GM23248 (cell line): Measurements from ENCODE around the gene RBM19. TPM values are rescaled to one million over a fixed set of nuclear protein-coding genes. Genes with fewer than 3 reads are reported as not detected.

Experiments used
- DNase-seq: peaks from one replicate; pipeline ENCODE4 v3.0.0-alpha.2; 2015
- H2AFZ ChIP-seq: fragments of 200-600 bp; sonication (generic); 2 replicates; pipeline ENCODE4 v1.6.1; 2016; ENCODE audit warnings: antibody characterized with exemption
- H3F3A ChIP-seq: fragments of 200-600 bp; sonication (generic); 2 replicates; pipeline ENCODE4 v1.6.1; 2016; ENCODE audit warnings: mild to moderate bottlenecking, antibody characterized with exemption, mixed run types; ENCODE audit not compliant: insufficient read depth
- H3K27ac ChIP-seq: fragments of 200-600 bp; sonication (generic); 2 replicates; pipeline ENCODE4 v1.5.1; 2016; ENCODE audit warnings: mild to moderate bottlenecking
- H3K27me3 ChIP-seq: fragments of 200-600 bp; sonication (generic); replicated peaks from 2 replicates; pipeline ENCODE4 v1.6.1; 2016; ENCODE audit warnings: mild to moderate bottlenecking; ENCODE audit not compliant: insufficient read depth
- H3K36me3 ChIP-seq: fragments of 200-600 bp; sonication (generic); 2 replicates; pipeline ENCODE4 v1.6.1; 2016; ENCODE audit warnings: low read depth, mild to moderate bottlenecking
- H3K4me1 ChIP-seq: fragments of 200-600 bp; sonication (generic); 2 replicates; pipeline ENCODE4 v1.6.1; 2016; ENCODE audit warnings: mild to moderate bottlenecking; ENCODE audit not compliant: insufficient read depth
- H3K4me2 ChIP-seq: fragments of 200-600 bp; sonication (generic); one replicate; pipeline ENCODE4 v1.6.1; 2016; ENCODE audit warnings: mild to moderate bottlenecking; ENCODE audit not compliant: unreplicated experiment
- H3K4me3 ChIP-seq: fragments of 200-600 bp; sonication (generic); 2 replicates; pipeline ENCODE4 v1.5.1; 2016; ENCODE audit warnings: mild to moderate bottlenecking
- H3K79me2 ChIP-seq: fragments of 200-600 bp; sonication (generic); 2 replicates; pipeline ENCODE4 v1.6.1; 2016; ENCODE audit warnings: mild to moderate bottlenecking; ENCODE audit not compliant: insufficient read depth
- H3K9ac ChIP-seq: fragments of 200-600 bp; sonication (generic); 2 replicates; pipeline ENCODE4 v1.6.1; 2016; ENCODE audit warnings: mild to moderate bottlenecking
- H3K9me2 ChIP-seq: fragments of 200-600 bp; sonication (generic); 2 replicates; pipeline ENCODE4 v1.6.1; 2016; ENCODE audit warnings: mixed run types, mild to moderate bottlenecking, moderate library complexity; ENCODE audit not compliant: insufficient read depth
- H3K9me3 ChIP-seq: fragments of 200-600 bp; sonication (generic); one replicate; pipeline ENCODE4 v1.6.1; 2017; ENCODE audit warnings: low read depth
- H4K20me1 ChIP-seq: fragments of 200-600 bp; sonication (generic); 2 replicates; pipeline ENCODE4 v1.6.0; 2016; ENCODE audit not compliant: insufficient read depth
- EZH2 ChIP-seq: fragments of 200-600 bp; sonication (generic); IDR thresholded peaks from 2 replicates; pipeline ENCODE4 v1.6.1; 2018; ENCODE audit warnings: antibody characterized with exemption, mild to moderate bottlenecking; ENCODE audit not compliant: insufficient read depth, poor library complexity, severe bottlenecking
- EZH2phosphoT487 ChIP-seq: fragments of 200-600 bp; sonication (generic); IDR thresholded peaks from 2 replicates; pipeline ENCODE4 v1.6.1; 2018; ENCODE audit warnings: antibody characterized with exemption, moderate library complexity, mild to moderate bottlenecking, low read depth; ENCODE audit not compliant: insufficient read depth
- WGBS, 2 experiments: methylation state at CpG; one replicate each; pipeline ENCODE4 v1.1.6; 2015 to 2017; ENCODE audit warnings: low lambda C conversion rate in 2 of 2, low coverage in 1 of 2; ENCODE audit errors: missing lambda C conversion rate in 2 of 2; 5-methylcytosine and 5-hydroxymethylcytosine counted together
- in situ Hi-C: fragments of 300-500 bp; cut with MboI; formaldehyde crosslinking; loops from 2 replicates; pipeline ENCODE4 v1.15.0; 2020
- polyA plus RNA-seq: library from polyadenylated mRNA; unstranded; fragments of >200 nt; fragmentation: Nextera tagmentation; extraction: Ambion mirVana; gene quantifications from 2 replicates; pipeline ENCODE4 v1.2.1, GENCODE V29; 2016
- total RNA-seq: library from RNA; depleted of rRNA; stranded (reverse); fragments of >200 nt; shearing (Covaris generic); gene quantifications from 2 replicates; pipeline ENCODE4 v1.2.3, GENCODE V29; 2014

RBM19 gene
- total and polyA plus RNA-seq, 2 experiments from 2014 or later = 14.8 to 17.1 TPM

- no peak overlapping the region for H3K9ac ChIP-seq
- H3K9me3 ChIP-seq = no peaks in the 10 kb centered on the region
- H3K36me3 ChIP-seq = peaks cover 7% of the 10 kb centered on the region; the same call in 1 of the 2 replicates
- H3F3A ChIP-seq = no peaks in the 10 kb centered on the region
- TF ChIP-seq EZH2phosphoT487 (no peak), EZH2 (no peak)
- no peaks in the 10 kb centered on the region for H3K9me2 ChIP-seq
- H3K79me2 ChIP-seq = no peaks in the 10 kb centered on the region
- H3K27me3 ChIP-seq = no peaks in the 10 kb centered on the region
- H3K4me1 ChIP-seq = no peaks in the 10 kb centered on the region
- WGBS, 2 experiments = 86 to 87% methylated on average over 11 of the region's 11 CpGs
- H4K20me1 ChIP-seq = no peaks in the 10 kb centered on the region
- in situ Hi-C loops = no loop called here
- no peak for DNase-seq
- no peak overlapping the region for H3K4me2 ChIP-seq
- H2AFZ ChIP-seq = no peak overlapping the region
- no peak overlapping the region for H3K27ac ChIP-seq
- H3K4me3 ChIP-seq = no peak overlapping the region
Observed at GRCh38 chr12:113940357-113941207, 25.5 kb downstream of the RBM19 start.

- Histone ChIP-seq H3F3A (no peaks in the 10 kb centered on the region), H3K4me2 (no peak overlapping the region), H4K20me1 (no peaks in the 10 kb centered on the region), H3K36me3 (peaks cover 7% of the 10 kb centered on the region; the same call in 1 of the 2 replicates), H3K4me1 (no peaks in the 10 kb centered on the region), H3K9ac (no peak overlapping the region), H3K9me2 (no peaks in the 10 kb centered on the region), H3K27ac (no peak overlapping the region), H3K27me3 (no peaks in the 10 kb centered on the region), H3K79me2 (no peaks in the 10 kb centered on the region), H3K4me3 (no peak overlapping the region), H2AFZ (no peak overlapping the region), H3K9me3 (no peaks in the 10 kb centered on the region)
- DNase-seq = no peak
- 94 to 98% methylated on average over 10 of the region's 10 CpGs for whole genome bisulfite sequencing, 2 experiments
- in situ Hi-C loops = no loop called here
- TF ChIP-seq EZH2 (no peak), EZH2phosphoT487 (no peak)
Observed at GRCh38 chr12:113939867-113940266, 26.3 kb downstream of the RBM19 start.

- 95 to 98% methylated on average over 5 of the region's 5 CpGs for WGBS, 2 experiments
- Histone ChIP-seq H3K9me2 (no peaks in the 10 kb centered on the region), H3K27me3 (no peaks in the 10 kb centered on the region), H3K27ac (no peak overlapping the region), H2AFZ (no peak overlapping the region), H3K79me2 (no peaks in the 10 kb centered on the region), H4K20me1 (no peaks in the 10 kb centered on the region), H3K36me3 (peaks cover 7% of the 10 kb centered on the region; the same call in 1 of the 2 replicates), H3K9me3 (no peaks in the 10 kb centered on the region), H3K4me3 (no peak overlapping the region), H3K4me1 (no peaks in the 10 kb centered on the region), H3K9ac (no peak overlapping the region), H3K4me2 (no peak overlapping the region), H3F3A (no peaks in the 10 kb centered on the region)
- no peak for DNase-seq
- TF ChIP-seq EZH2 (no peak), EZH2phosphoT487 (no peak)
- in situ Hi-C loops = no loop called here
Observed at GRCh38 chr12:113938471-113938870, 27.7 kb downstream of the RBM19 start.

- DNase-seq = no peak
- WGBS, 2 experiments = 18 to 21% methylated on average over 1 of the region's 1 CpG
- peaks cover 7% of the 10 kb centered on the region; the same call in 1 of the 2 replicates for H3K36me3 ChIP-seq
Observed at GRCh38 chr12:113936460-113936859, 29.7 kb downstream of the RBM19 start.

More at GRCh38 chr12:113936460-113936859, 29.7 kb downstream of the RBM19 start:
- H3K9me2 ChIP-seq = no peaks in the 10 kb centered on the region
- no peaks in the 10 kb centered on the region for H3K27me3 ChIP-seq
- no peaks in the 10 kb centered on the region for H4K20me1 ChIP-seq
- no peak overlapping the region for H3K4me2 ChIP-seq
- H3K79me2 ChIP-seq = no peaks in the 10 kb centered on the region
- in situ Hi-C loops = no loop called here
- H3K4me1 ChIP-seq = peaks cover 7% of the 10 kb centered on the region; the same call in 1 of the 2 replicates
- H3K9ac ChIP-seq = no peak overlapping the region
- H3K27ac ChIP-seq = no peak overlapping the region
- no peaks in the 10 kb centered on the region for H3K9me3 ChIP-seq
- H2AFZ ChIP-seq = no peak overlapping the region
- TF ChIP-seq EZH2 (no peak), EZH2phosphoT487 (no peak)
- no peaks in the 10 kb centered on the region for H3F3A ChIP-seq
- H3K4me3 ChIP-seq = no peak overlapping the region
